Cardiac fibroblast (primary cell): ENCODE measurements around the gene RASGRP2.

Experiments
- DNase-seq, 2 donors: peaks; one replicate each; pipeline versions ENCODE4 v3.0.0 to v3.0.0-alpha.2; 2010; ENCODE audit warnings: low read depth in 2 of 2
- H3K4me3 ChIP-seq, 2 donors: replicated peaks in 1 of 2; 1 replicate in 1 of 2; 2 replicates in 1 of 2; pipeline ENCODE4 v1.5.1; 2011; ENCODE audit warnings: low read depth in 2 of 2, low read length in 2 of 2, mild to moderate bottlenecking in 2 of 2, moderate library complexity in 1 of 2
- TF ChIP-seq, protein P1 (sequence below): IDR thresholded peaks from one replicate; pipeline ENCODE4 v1.5.1; 2011; ENCODE audit warnings: low read depth, mild to moderate bottlenecking, low read length, inconsistent platforms

The RASGRP2 gene

GRCh38 chr11:64770120-64770519 lies 26.2 kb upstream of the RASGRP2 start:
- H3K4me3 ChIP-seq: no peak overlapping the region
- no peak for DNase-seq
- TF ChIP-seq, protein P1, sequence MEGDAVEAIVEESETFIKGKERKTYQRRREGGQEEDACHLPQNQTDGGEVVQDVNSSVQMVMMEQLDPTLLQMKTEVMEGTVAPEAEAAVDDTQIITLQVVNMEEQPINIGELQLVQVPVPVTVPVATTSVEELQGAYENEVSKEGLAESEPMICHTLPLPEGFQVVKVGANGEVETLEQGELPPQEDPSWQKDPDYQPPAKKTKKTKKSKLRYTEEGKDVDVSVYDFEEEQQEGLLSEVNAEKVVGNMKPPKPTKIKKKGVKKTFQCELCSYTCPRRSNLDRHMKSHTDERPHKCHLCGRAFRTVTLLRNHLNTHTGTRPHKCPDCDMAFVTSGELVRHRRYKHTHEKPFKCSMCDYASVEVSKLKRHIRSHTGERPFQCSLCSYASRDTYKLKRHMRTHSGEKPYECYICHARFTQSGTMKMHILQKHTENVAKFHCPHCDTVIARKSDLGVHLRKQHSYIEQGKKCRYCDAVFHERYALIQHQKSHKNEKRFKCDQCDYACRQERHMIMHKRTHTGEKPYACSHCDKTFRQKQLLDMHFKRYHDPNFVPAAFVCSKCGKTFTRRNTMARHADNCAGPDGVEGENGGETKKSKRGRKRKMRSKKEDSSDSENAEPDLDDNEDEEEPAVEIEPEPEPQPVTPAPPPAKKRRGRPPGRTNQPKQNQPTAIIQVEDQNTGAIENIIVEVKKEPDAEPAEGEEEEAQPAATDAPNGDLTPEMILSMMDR: no peak

GRCh38 chr11:64769283-64769682 lies 25.3 kb upstream of the RASGRP2 start:
- no peak overlapping the region for H3K4me3 ChIP-seq
- TF ChIP-seq, protein P1: no peak
- DNase-seq: no peak

DNA sequence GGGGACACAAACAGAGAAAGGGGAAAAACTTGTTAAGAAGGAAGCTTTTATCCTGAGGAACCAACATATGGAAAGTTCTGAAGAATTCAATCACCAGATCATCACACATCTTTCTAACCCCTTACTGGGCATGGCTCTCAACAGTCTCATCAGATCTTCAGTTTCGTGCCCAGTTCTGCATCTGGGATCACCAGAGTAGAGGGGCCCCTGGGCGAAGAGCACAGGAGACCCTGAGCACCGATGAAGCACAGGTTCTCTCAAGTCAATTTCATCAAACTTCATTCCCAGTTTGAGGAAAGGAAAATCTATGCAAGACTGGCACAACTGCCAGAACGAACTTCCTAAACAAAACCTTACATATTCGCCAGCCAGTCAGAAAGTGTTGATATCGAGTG lies 24.4 kb upstream of the RASGRP2 start:
- TF ChIP-seq, protein P1: no peak
- DNase-seq: no peak
- H3K4me3 ChIP-seq: no peak overlapping the region

GRCh38 chr11:64767344-64768299 lies 23.7 kb upstream of the RASGRP2 start:
- TF ChIP-seq, protein P1: peak; percentile 72
- H3K4me3 ChIP-seq: no peak overlapping the region
- DNase-seq: peak; percentile 79 to 83

GRCh38 chr11:64766881-64767280 lies 22.9 kb upstream of the RASGRP2 start:
- H3K4me3 ChIP-seq: no peak overlapping the region
- no peak for DNase-seq
- TF ChIP-seq, protein P1: no peak

GRCh38 chr11:64765851-64766665 lies 22.1 kb upstream of the RASGRP2 start:
- TF ChIP-seq, protein P1: no peak
- H3K4me3 ChIP-seq: no peak overlapping the region
- no peak for DNase-seq
